HFF-Myc (cell line): Measurements from ENCODE around the gene NAALADL2.

Source experiments
- DNase-seq: peaks from one replicate; pipeline ENCODE4 v3.0.0-alpha.2; 2011; ENCODE audit warnings: low read depth; ENCODE audit errors: extremely low read depth
- H3K4me3 ChIP-seq: replicated peaks from 2 replicates; pipeline ENCODE4 v1.5.1; 2011; ENCODE audit warnings: low read depth, mild to moderate bottlenecking, control low read depth, low read length
- TF ChIP-seq, protein P1 (sequence below): IDR thresholded peaks from 2 replicates; pipeline ENCODE4 v1.5.1; 2012; ENCODE audit warnings: mild to moderate bottlenecking, low read depth, low read length, control low read depth; ENCODE audit errors: missing control alignments

Gene NAALADL2

DNA sequence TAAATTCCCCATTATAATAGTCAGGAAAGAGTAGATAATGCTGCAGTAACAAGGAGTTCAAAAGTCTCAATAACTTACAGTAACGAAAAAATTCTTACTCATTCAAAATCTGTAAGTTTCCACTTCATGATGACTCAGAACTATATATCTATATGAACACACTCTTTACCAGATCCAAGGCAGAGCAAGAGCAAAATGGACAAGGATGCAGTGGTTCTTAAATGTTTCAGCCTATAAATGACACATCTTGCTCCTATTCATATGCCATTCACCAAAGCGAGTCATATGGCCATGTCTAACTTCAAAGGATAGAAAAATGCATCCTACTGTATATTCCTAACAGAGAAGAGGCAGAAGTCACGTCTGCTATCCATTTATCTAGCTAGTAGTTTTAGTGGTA lies 787.7 kb downstream of the NAALADL2 start:
- TF ChIP-seq, protein P1, sequence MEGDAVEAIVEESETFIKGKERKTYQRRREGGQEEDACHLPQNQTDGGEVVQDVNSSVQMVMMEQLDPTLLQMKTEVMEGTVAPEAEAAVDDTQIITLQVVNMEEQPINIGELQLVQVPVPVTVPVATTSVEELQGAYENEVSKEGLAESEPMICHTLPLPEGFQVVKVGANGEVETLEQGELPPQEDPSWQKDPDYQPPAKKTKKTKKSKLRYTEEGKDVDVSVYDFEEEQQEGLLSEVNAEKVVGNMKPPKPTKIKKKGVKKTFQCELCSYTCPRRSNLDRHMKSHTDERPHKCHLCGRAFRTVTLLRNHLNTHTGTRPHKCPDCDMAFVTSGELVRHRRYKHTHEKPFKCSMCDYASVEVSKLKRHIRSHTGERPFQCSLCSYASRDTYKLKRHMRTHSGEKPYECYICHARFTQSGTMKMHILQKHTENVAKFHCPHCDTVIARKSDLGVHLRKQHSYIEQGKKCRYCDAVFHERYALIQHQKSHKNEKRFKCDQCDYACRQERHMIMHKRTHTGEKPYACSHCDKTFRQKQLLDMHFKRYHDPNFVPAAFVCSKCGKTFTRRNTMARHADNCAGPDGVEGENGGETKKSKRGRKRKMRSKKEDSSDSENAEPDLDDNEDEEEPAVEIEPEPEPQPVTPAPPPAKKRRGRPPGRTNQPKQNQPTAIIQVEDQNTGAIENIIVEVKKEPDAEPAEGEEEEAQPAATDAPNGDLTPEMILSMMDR, result no peak
- no peak for DNase-seq
- H3K4me3 ChIP-seq, result no peak overlapping the region

DNA sequence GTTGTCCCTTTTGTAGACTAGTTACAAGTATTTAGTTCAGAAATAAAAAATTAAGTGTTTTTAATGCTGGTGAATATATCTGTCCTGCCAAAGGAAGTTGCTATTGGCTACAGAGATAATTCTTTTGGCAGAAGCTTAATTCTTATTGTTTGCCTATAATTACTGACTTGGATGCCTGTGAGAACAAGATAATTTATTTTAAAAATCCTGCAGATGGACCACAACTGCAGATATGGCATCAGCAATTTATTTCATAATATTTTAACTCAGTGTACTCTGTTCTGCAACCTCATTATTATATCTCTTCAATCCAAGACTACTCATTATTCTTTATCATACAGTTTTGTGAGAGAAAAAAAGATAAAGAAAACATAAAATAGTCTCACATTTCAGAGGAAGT lies 789.8 kb downstream of the NAALADL2 start:
- TF ChIP-seq, protein P1, result no peak
- DNase-seq, result no peak

DNA sequence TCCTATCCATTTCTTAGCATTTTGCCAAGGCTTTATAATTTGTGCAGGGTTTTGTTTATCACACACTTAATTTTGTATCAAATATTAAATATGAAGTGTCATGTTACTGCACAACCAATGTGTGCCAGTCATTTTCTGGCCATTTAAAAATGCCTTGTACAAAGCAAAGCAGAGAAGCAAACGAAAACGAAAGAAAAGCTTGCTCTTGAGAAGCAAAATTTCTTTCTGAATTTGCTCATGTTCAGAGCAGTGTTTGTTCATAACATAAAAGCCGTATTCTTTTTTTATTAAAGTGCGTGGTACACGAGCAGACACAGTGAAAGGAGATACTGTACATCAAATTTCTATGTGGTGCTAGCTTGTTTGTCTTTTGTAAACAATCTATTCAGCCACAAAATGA lies 792.6 kb downstream of the NAALADL2 start:
- no peak for DNase-seq
- no peak overlapping the region for H3K4me3 ChIP-seq
- TF ChIP-seq, protein P1, result no peak

More for the DNA sequence above, 789.8 kb downstream of the NAALADL2 start:
- H3K4me3 ChIP-seq, result no peak overlapping the region

DNA sequence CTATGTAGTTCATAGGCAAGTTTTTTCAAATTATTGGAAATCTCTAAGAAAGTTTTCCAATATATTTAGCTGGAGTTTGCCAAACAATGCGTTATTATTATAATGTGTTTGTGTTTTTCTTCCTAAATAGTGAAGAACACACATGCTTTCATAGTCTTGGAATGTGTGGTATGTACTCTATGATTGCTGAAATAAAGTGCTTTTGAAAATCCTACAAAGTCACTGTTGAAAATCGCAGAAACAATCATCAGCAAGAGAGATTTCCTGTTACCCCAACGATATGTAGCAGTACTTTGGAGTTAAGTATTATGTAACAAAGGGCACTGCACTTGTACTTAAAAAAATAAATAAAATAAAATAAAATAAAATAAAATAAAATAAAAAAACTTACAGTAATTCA lies 796.2 kb downstream of the NAALADL2 start:
- DNase-seq, result no peak
- TF ChIP-seq, protein P1, result no peak
- no peak overlapping the region for H3K4me3 ChIP-seq

DNA sequence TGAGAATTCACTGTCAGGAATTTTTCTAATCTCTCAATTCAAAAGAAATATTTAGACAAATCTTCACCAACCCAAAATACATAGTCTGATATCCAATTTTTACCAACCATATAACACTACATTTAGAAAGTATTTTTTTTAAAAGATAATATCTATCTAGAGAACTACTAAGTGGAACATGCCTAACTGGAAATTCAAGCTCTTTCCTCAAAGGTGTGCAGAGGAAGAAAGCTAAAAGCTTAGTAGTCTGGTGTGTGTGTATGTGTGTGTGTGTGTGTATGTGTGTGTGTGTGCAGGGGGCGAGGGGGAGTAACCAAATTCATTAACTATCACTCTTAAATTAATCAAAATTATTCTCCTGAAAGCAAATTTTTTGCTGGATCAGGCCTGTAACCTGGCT lies 797.3 kb downstream of the NAALADL2 start:
- DNase-seq, result no peak
- TF ChIP-seq, protein P1, result no peak
- H3K4me3 ChIP-seq, result no peak overlapping the region

DNA sequence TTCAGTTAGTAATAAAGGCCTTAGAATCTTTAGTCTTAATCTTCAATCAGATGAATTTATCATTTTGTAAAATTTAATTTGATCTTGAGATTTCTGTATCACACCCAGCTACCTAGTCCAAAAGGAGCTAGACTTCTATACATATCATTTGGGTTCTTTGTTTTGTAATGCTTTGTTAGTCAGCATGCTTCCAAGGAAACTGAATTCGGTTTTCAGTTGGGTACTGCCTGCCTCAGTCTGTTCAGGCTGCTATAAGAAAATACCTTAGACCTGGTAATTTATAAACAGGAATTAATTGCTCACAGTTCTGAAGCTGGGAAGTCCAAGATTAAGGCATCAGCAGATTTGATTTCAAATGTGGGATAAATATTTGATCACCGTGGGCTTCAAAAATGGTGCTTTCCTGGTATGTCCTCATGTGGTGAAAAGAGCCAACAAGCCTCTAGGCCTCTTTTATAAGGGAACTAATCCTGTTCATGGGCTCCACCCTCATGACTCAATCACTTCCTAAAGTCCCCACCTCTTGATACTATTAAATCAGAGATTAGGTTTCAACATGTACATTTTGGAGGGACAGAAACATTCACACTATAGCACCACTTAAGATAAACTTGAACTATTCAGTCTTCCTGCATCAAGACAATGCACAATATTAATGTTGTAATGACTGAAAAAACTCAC lies 800.7 kb downstream of the NAALADL2 start:
- H3K4me3 ChIP-seq, result no peak overlapping the region
- TF ChIP-seq, protein P1, result no peak
- no peak for DNase-seq

DNA sequence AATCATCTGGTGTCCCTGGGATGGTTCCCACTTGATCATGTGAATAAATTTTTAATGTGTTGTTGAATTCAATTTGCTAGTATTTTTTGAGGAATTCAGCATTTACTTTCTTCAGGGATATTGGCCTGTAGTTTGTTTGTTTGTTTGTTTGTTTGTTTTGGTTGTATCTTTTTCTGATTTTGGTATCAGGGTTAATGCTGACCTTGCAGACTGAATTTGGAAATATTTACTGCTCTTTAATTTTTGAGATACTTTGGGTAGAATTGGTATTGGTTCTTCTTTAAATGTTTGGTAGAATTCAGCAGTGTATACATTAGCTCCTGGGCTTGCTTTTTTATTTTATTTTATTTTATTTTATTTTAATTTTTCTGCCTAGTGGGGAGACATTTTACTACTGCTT lies 803.7 kb downstream of the NAALADL2 start:
- DNase-seq, result no peak
- H3K4me3 ChIP-seq, result no peak overlapping the region
- TF ChIP-seq, protein P1, result no peak
